ENCODE data around the gene AGPAT1. TPM values are rescaled to one million over a fixed set of nuclear protein-coding genes. Genes with fewer than 3 reads are reported as not detected.

Gene AGPAT1
- total and polyA plus RNA-seq, 2 of the 13 experiments (the other 11 are each of a cell fraction or from before 2014, with no cell fraction given) = 51.3 to 139 TPM

DNA sequence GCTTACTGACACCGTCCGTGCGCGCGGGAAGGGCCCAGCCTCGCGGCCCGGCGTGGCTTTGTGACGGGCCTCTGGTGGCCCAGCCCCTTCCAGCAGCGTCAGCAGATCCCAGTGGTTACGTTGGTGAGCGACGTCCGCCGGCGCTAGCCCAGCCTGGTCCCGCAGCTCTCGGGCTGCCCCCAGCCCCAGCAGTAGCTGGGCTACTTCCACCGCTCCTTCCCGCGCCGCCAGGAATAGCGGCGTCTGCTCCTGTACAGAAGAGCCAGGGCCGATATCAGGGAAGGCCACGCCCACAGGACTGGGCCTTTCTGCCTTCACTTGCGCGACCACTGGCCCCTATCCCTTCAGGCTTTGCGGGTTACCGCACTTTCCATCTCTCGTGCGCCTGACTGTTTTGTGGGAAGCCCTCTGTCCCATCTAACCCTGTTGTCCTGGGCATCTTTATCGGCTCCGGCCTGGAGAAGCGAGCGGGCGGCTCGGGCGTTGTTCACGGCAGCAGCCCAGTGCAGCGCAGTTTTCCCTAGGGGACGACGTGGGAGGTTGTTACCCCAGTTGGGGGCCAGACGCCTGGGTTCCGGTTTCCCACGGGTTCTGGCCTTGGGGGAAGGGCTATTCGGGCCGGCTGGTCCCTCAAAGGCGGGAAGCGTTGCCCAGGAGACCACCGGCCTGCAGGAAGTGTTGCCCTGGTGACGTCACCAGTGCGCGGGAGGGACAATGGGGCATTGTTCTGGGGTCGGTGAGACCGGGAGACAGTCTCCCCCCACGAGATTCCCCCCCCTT, 20.2 kb upstream of the AGPAT1 start:
- no peak overlapping the region for H2AFZ ChIP-seq (ENCODE audit: low read length)
- FAIRE-seq = peak; percentile 56
- H4K20me1 ChIP-seq (ENCODE audit: insufficient read depth, low read length) = no peaks in the 10 kb centered on the region
- intact Hi-C loops (cut with micrococcal nuclease; ENCODE audit: unreplicated experiment) = loop anchor here (1.0 to 5.0 kb wide), 4 partner anchors 18 to 79 kb away; partner anchors contain the start of genes PPT2 and RNF5
- peaks cover under 1 to 5% of the 10 kb centered on the region in 2 experiments; a peak in 2 of 5 replicates for H3K27me3 ChIP-seq (ENCODE audit: control insufficient read depth in 1 of 2, insufficient read depth in 2 of 2, low read length in 2 of 2)
- H3K4me3 ChIP-seq (replicated peaks in 1 of 3; ENCODE audit: insufficient read depth in 1 of 3, low read depth in 2 of 3, low read length in 3 of 3) = peak overlapping the region; percentile 71 to 96 (median 94)
- POLR2A ChIA-PET = interaction anchor here (0.6 to 3.0 kb wide), 23 partner anchors 9 to 1258 kb away, joined by 3 to 82 read pairs (median 4); partner anchors contain the start of genes AGPAT1, ATF6B, DXO and FKBPL
- H3K4me2 ChIP-seq (ENCODE audit: low read depth, low read length) = peak overlapping the region; percentile 99
- no peaks in the 10 kb centered on the region for H3K79me2 ChIP-seq (ENCODE audit: insufficient read depth, low read length)
- peaks cover 63% of the 10 kb centered on the region for H3K4me1 ChIP-seq (ENCODE audit: insufficient read depth, low read length)
- BruUV-seq (replicated peaks) = TSS peak; percentile 98
- peak overlapping the region; percentile 99 for H3K9ac ChIP-seq (ENCODE audit: insufficient read depth, low read depth, low read length)
- ATAC-seq = peak; percentile 85
- in situ Hi-C loops (cut with HindIII; ENCODE audit: extremely low pct_ligation_motif_present, low pct_unique_long_range_greater_than_20kb) = no loop called here
- H3K9me3 ChIP-seq (ENCODE audit: low read length) = no peaks in the 10 kb centered on the region
- 2% methylated on average over 32 of the region's 58 CpGs for WGBS (ENCODE audit: low lambda C conversion rate)
- peak; percentile 88 for DNase-seq (ENCODE audit: low spot score)
- H3K36me3 ChIP-seq (replicated peaks in 1 of 2; ENCODE audit: control insufficient read depth in 1 of 2, insufficient read depth in 2 of 2, low read length in 2 of 2) = no peaks in the 10 kb centered on the region
- H3K27ac ChIP-seq (ENCODE audit: extremely low read length, insufficient read depth, low read length) = peak overlapping the region; percentile 98
- CTCF ChIA-PET (ENCODE audit: low intra/inter-chr PET ratio, low total read pairs) = interaction anchor here (1.0 kb wide), 1 partner anchor 42 kb away, joined by 4 read pairs; the partner anchor contains the start of gene PPT2
- TF ChIP-seq ZNF569 (CRISPR knock-in tag; IDR thresholded peaks at IDR 0.05; ENCODE audit: borderline replicate concordance) (no peak), ZNF362 (CRISPR knock-in tag; IDR thresholded peaks at IDR 0.05; ENCODE audit: borderline replicate concordance) (no peak; the same call in 1 of the 2 replicates), TFAP4 (IDR thresholded peaks at IDR 0.05; ENCODE audit: borderline replicate concordance, low read depth) (peak; percentile 69; the same call in 1 of the 2 replicates), ERF (CRISPR knock-in tag; IDR thresholded peaks at IDR 0.05) (peak; percentile 95), ZBTB44 (CRISPR knock-in tag; IDR thresholded peaks at IDR 0.05) (no peak), ZNF354B (CRISPR knock-in tag; IDR thresholded peaks at IDR 0.05) (no peak), CAMTA2 (CRISPR knock-in tag; IDR thresholded peaks at IDR 0.05; ENCODE audit: borderline replicate concordance) (peak; percentile 88; the same call in 1 of the 2 replicates), GATA4 (IDR thresholded peaks at IDR 0.05; ENCODE audit: borderline replicate concordance, low read depth) (0 out of 2 replicates have a peak, but pooled peaks have one; percentile 25), PITX1 (CRISPR knock-in tag; IDR thresholded peaks at IDR 0.05) (peak; percentile 66), PAXIP1 (CRISPR knock-in tag; conservative IDR thresholded peaks at IDR 0.05) (no peak; the same call in none of the 2 replicates), ESRRA (CRISPR knock-in tag; IDR thresholded peaks at IDR 0.05; ENCODE audit: low read depth) (peak; percentile 70; the same call in 1 of the 2 replicates)
- TF ChIP-seq, protein P1, sequence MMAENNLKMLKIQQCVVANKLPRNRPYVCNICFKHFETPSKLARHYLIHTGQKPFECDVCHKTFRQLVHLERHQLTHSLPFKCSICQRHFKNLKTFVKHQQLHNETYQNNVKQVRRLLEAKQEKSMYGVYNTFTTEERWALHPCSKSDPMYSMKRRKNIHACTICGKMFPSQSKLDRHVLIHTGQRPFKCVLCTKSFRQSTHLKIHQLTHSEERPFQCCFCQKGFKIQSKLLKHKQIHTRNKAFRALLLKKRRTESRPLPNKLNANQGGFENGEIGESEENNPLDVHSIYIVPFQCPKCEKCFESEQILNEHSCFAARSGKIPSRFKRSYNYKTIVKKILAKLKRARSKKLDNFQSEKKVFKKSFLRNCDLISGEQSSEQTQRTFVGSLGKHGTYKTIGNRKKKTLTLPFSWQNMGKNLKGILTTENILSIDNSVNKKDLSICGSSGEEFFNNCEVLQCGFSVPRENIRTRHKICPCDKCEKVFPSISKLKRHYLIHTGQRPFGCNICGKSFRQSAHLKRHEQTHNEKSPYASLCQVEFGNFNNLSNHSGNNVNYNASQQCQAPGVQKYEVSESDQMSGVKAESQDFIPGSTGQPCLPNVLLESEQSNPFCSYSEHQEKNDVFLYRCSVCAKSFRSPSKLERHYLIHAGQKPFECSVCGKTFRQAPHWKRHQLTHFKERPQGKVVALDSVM (CRISPR knock-in tag; IDR thresholded peaks at IDR 0.05) = 0 out of 2 replicates have a peak, but pooled peaks have one; percentile 17
